Fibroblast of skin of left biceps (primary cell): ENCODE measurements around the gene RARRES2.

ENCODE experiments used
- DNase-seq, 2 experiments: peaks; one replicate each; pipeline ENCODE4 v3.0.0-alpha.2; 2013; ENCODE audit warnings: low read depth in 2 of 2

The RARRES2 gene

GRCh38 chr7:150361807-150362621, 20.6 kb upstream of the RARRES2 start:
- DNase-seq, result no peak

- no peak for DNase-seq
These were observed 20.0 kb upstream of the RARRES2 start for GRCh38 chr7:150361402-150361801.

- no peak for DNase-seq
These were observed 19.1 kb upstream of the RARRES2 start for GRCh38 chr7:150360363-150361058.

GRCh38 chr7:150359622-150360362, 18.4 kb upstream of the RARRES2 start:
- no peak for DNase-seq

GRCh38 chr7:150358988-150359621, 17.7 kb upstream of the RARRES2 start:
- no peak for DNase-seq

GRCh38 chr7:150358433-150358832, 17.0 kb upstream of the RARRES2 start:
- no peak for DNase-seq

GRCh38 chr7:150357771-150358427, 16.5 kb upstream of the RARRES2 start:
- DNase-seq, result no peak

GRCh38 chr7:150357270-150357669, 15.8 kb upstream of the RARRES2 start:
- no peak for DNase-seq

GRCh38 chr7:150356265-150356897, 15.0 kb upstream of the RARRES2 start:
- no peak for DNase-seq

GRCh38 chr7:150355666-150356059, 14.2 kb upstream of the RARRES2 start:
- no peak for DNase-seq

GRCh38 chr7:150351587-150352194, 10.3 kb upstream of the RARRES2 start:
- DNase-seq, result no peak

- no peak for DNase-seq
These were observed 5.5 kb upstream of the RARRES2 start for GRCh38 chr7:150346922-150347321.

- no peak for DNase-seq
These were observed 3.6 kb upstream of the RARRES2 start for GRCh38 chr7:150345012-150345411.

GRCh38 chr7:150344299-150344698, 2.9 kb upstream of the RARRES2 start:
- DNase-seq, result no peak

GRCh38 chr7:150343225-150343624, 1.8 kb upstream of the RARRES2 start:
- no peak for DNase-seq

- no peak for DNase-seq
These were observed 636 bp upstream of the RARRES2 start for GRCh38 chr7:150342121-150342408.

- DNase-seq, result no peak
These were observed 560 bp downstream of the RARRES2 start for GRCh38 chr7:150340875-150341262.

GRCh38 chr7:150340024-150340749, 1.2 kb downstream of the RARRES2 start:
- no peak for DNase-seq

GRCh38 chr7:150339409-150339809, 2.0 kb downstream of the RARRES2 start:
- DNase-seq, result no peak

- no peak for DNase-seq
These were observed 3.1 kb downstream of the RARRES2 start for GRCh38 chr7:150338166-150338829.
